ENCODE data around the gene FOXO1. TPM values are rescaled to one million over a fixed set of nuclear protein-coding genes. Genes with fewer than 3 reads are reported as not detected.
A peak's percentile ranks its signal among the peaks of the same experiment; 100 is the strongest.

Gene FOXO1
- total RNA-seq, 1 experiment from 2014 or later, result 10.5 TPM

DNA sequence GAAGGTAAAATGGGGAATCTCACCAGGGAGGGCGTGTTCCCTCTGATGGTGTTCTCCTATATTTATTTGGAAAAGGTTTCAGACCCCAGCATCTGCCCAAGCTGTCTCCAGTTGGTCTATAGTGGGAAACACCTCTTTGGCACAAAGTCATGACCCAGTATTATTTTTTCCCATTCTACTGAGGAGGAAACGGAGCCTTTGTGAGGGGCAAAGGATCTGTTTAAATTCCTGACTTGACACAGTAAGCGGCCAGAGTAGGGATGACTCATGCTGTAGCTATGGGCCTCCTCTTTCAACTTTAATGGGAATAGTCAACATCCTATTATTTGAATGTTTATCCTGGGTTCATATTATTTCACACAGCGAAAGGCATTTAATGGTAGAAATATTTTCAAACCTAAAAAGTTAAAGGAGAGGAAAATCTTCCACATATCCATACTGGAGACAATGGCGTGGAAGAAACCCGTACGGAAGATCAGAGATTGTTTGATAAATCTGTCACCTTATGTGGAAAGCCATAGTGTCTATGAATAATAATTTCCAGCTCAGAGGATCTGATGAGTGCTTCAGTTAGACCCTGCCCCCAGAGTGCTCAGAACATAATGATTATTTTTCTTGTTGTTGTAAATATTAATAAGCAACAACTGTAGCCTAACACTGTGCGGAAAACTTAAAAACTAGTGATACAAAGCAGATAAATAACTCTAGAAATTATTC, 126.0 kb downstream of the FOXO1 start:
- Histone ChIP-seq H3K4me3 (no peak overlapping the region; the same call in 1 of the 2 replicates), H3K4me2 (peak overlapping the region; percentile 59), H3F3A (ENCODE audit: insufficient read depth, low read depth) (peaks cover 16% of the 10 kb centered on the region), H3K9me2 (ENCODE audit: insufficient read depth) (no peaks in the 10 kb centered on the region; the same call in 1 of the 2 replicates), H3K9me3 (ENCODE audit: insufficient read depth, low read depth) (no peaks in the 10 kb centered on the region), H4K20me1 (ENCODE audit: insufficient read depth) (no peaks in the 10 kb centered on the region), H3K27ac (peak overlapping the region; percentile 79), H3K4me1 (replicated peaks; ENCODE audit: insufficient read depth) (peaks cover 18% of the 10 kb centered on the region), H3K79me2 (ENCODE audit: low read depth) (no peaks in the 10 kb centered on the region), H2AFZ (no peak overlapping the region), H3K36me3 (ENCODE audit: low read depth) (no peaks in the 10 kb centered on the region), H3K27me3 (ENCODE audit: insufficient read depth, low read depth) (no peaks in the 10 kb centered on the region)
- POLR2A ChIA-PET (ENCODE audit: unreplicated experiment), result interaction anchor here (0.7 kb wide), 1 partner anchor 450 kb away, joined by 5 read pairs; no protein-coding TSS in a partner anchor
- CTCF ChIA-PET, result interaction anchor here (0.6 kb wide), 1 partner anchor 66 kb away, joined by 5 read pairs; no protein-coding TSS in a partner anchor
- BruUV-seq (replicated peaks), result no TSS peak
- TF ChIP-seq, protein P1, sequence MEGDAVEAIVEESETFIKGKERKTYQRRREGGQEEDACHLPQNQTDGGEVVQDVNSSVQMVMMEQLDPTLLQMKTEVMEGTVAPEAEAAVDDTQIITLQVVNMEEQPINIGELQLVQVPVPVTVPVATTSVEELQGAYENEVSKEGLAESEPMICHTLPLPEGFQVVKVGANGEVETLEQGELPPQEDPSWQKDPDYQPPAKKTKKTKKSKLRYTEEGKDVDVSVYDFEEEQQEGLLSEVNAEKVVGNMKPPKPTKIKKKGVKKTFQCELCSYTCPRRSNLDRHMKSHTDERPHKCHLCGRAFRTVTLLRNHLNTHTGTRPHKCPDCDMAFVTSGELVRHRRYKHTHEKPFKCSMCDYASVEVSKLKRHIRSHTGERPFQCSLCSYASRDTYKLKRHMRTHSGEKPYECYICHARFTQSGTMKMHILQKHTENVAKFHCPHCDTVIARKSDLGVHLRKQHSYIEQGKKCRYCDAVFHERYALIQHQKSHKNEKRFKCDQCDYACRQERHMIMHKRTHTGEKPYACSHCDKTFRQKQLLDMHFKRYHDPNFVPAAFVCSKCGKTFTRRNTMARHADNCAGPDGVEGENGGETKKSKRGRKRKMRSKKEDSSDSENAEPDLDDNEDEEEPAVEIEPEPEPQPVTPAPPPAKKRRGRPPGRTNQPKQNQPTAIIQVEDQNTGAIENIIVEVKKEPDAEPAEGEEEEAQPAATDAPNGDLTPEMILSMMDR (conservative IDR thresholded peaks at IDR 0.05), result no peak
- TF ChIP-seq EZH2 (IDR thresholded peaks at IDR 0.05; ENCODE audit: low read depth), result no peak
- intact Hi-C loops (cut with micrococcal nuclease; ENCODE audit: unreplicated experiment), result loop anchor here (5.0 kb wide), 1 partner anchor 88 kb away; no protein-coding TSS in a partner anchor
- peak; percentile 46 to 76 for DNase-seq

DNA sequence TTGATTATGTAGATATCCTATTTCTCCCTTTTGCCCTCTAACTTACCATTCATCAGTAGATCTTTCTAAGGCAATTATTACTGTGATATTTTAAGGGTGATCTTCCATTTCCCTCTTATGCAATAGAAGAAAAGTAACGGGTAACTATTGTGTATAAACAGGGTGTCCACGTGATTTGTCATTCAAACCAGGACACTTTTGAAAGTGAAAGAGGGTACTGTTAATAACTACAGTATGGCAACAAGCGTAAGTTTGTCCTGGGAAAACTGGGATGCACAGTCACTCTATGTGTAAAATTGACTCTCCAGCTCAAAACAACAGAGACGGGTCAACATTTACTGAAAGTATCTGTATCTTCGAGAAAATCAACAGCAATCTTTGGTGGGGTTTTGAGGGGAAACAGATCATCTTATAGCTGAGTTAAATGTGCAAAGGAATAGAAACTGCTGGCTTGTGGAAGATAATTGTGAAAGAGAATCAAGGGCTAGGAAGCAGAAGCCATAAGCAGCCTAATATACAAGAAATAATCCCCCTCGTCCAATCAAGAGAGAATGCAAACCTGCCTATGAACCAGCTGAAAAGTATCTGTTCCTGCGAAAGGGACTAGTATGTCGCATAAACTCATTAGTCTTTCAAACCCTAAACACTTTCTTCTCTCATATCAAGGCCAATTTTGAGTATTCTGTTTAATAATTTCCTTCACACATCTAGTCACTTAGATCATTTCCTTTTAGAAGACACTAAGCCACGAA, 126.7 kb downstream of the FOXO1 start:
- Histone ChIP-seq H3K79me2 (ENCODE audit: low read depth) (no peaks in the 10 kb centered on the region), H3K4me2 (peak overlapping the region; percentile 59), H3K4me1 (replicated peaks; ENCODE audit: insufficient read depth) (peaks cover 18% of the 10 kb centered on the region), H3K4me3 (no peak overlapping the region; the same call in 1 of the 2 replicates), H3K27ac (peak overlapping the region; percentile 79), H3K9me3 (ENCODE audit: insufficient read depth, low read depth) (no peaks in the 10 kb centered on the region), H4K20me1 (ENCODE audit: insufficient read depth) (no peaks in the 10 kb centered on the region), H3K36me3 (ENCODE audit: low read depth) (no peaks in the 10 kb centered on the region), H3K9me2 (ENCODE audit: insufficient read depth) (no peaks in the 10 kb centered on the region; the same call in 1 of the 2 replicates), H3F3A (ENCODE audit: insufficient read depth, low read depth) (peaks cover 16% of the 10 kb centered on the region), H2AFZ (no peak overlapping the region), H3K27me3 (ENCODE audit: insufficient read depth, low read depth) (no peaks in the 10 kb centered on the region)
- ChIA-PET CTCF (no interaction called here), POLR2A (ENCODE audit: unreplicated experiment) (no interaction called here)
- intact Hi-C loops (cut with micrococcal nuclease; ENCODE audit: unreplicated experiment), result loop anchor here (5.0 kb wide), 1 partner anchor 87 kb away; no protein-coding TSS in a partner anchor
- no TSS peak for BruUV-seq (replicated peaks)
- no peak for DNase-seq
- TF ChIP-seq EZH2 (IDR thresholded peaks at IDR 0.05; ENCODE audit: low read depth), result no peak
- TF ChIP-seq, protein P1 (conservative IDR thresholded peaks at IDR 0.05), result no peak

DNA sequence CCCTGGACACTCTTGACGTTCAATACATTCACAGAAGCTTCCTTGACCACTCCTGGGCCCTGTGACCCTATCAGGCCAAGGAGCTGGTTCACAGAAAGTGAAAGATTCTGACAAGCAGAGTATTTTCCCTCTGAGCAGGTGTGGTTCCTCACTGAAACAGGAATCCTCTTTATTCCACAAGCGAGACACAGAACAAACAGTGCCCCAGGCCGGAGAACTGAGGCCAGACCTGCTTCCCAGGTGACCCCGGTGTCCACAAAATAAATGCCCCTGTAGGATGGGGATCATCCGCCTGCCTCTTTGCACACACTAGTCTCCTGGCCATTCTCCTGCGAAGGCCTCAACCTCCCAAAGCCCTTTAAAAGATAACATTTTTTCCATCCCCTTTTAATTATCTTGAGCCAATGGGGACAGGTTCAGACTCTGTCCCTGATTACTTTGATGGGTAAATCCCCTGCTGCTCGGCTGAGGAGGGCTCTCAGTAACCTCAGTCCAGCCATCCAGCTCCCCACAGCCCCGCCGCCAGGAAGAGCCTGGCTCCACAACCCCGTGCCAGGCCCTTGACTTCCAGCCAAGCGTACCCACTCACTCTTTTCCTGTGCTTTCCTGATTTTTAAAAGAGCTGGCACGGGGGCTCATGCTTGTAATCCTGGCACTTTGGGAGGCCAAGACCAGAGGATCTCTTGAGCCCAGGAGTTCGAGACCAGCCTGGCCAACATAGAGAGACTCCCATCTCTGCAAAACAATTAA, 129.1 kb downstream of the FOXO1 start:
- no peak overlapping the region for H3K4me2 ChIP-seq

More for the DNA sequence above, 129.1 kb downstream of the FOXO1 start:
- H3K9me2 ChIP-seq (ENCODE audit: insufficient read depth), result no peaks in the 10 kb centered on the region; the same call in 1 of the 2 replicates
- peaks cover 18% of the 10 kb centered on the region for H3K4me1 ChIP-seq (replicated peaks; ENCODE audit: insufficient read depth)
- no peak overlapping the region for H2AFZ ChIP-seq
- no peaks in the 10 kb centered on the region for H3K9me3 ChIP-seq (ENCODE audit: insufficient read depth, low read depth)
- no peak overlapping the region for H3K4me3 ChIP-seq
- no TSS peak for BruUV-seq (replicated peaks)
- intact Hi-C loops (cut with micrococcal nuclease; ENCODE audit: unreplicated experiment), result no loop called here
- no peak overlapping the region for H3K27ac ChIP-seq
- DNase-seq, result no peak
- H3K79me2 ChIP-seq (ENCODE audit: low read depth), result no peaks in the 10 kb centered on the region
- H3K36me3 ChIP-seq (ENCODE audit: low read depth), result no peaks in the 10 kb centered on the region
- ChIA-PET POLR2A (ENCODE audit: unreplicated experiment) (no interaction called here), CTCF (interaction anchor here (0.5 kb wide), 1 partner anchor 1157 kb away, joined by 5 read pairs; no protein-coding TSS in a partner anchor)
- TF ChIP-seq, protein P1 (conservative IDR thresholded peaks at IDR 0.05), result no peak
- no peak for TF ChIP-seq EZH2 (IDR thresholded peaks at IDR 0.05; ENCODE audit: low read depth)
- H4K20me1 ChIP-seq (ENCODE audit: insufficient read depth), result no peaks in the 10 kb centered on the region
- H3F3A ChIP-seq (ENCODE audit: insufficient read depth, low read depth), result peaks cover 16% of the 10 kb centered on the region
- H3K27me3 ChIP-seq (ENCODE audit: insufficient read depth, low read depth), result no peaks in the 10 kb centered on the region
